Upper lobe of right lung (tissue), 1 donor: ENCODE results near the gene MAPK6. TPM values are rescaled to one million over a fixed set of nuclear protein-coding genes. Genes with fewer than 3 reads are reported as not detected.

Source experiments
- ATAC-seq: fragments of 200-7000 bp; cut with Tn5 transposase; one replicate; pipeline ENCODE4 v1.9.1; 2020; ENCODE audit warnings: mild to moderate bottlenecking, moderate library complexity
- DNase-seq: peaks from one replicate; pipeline ENCODE4 v3.0.0-alpha.2; 2020
- H3K27ac ChIP-seq: fragments of 200-600 bp; one replicate; pipeline ENCODE4 v1.8.0; 2022
- H3K27me3 ChIP-seq: fragments of 200-600 bp; one replicate; pipeline ENCODE4 v1.8.0; 2022; ENCODE audit warnings: mild to moderate bottlenecking
- H3K36me3 ChIP-seq: fragments of 200-600 bp; one replicate; pipeline ENCODE4 v1.8.0; 2022
- H3K4me1 ChIP-seq: fragments of 200-600 bp; one replicate; pipeline ENCODE4 v1.8.0; 2022
- H3K4me3 ChIP-seq: fragments of 200-600 bp; one replicate; pipeline ENCODE4 v1.8.0; 2022; ENCODE audit warnings: mild to moderate bottlenecking
- H3K9me3 ChIP-seq: fragments of 200-600 bp; one replicate; pipeline ENCODE4 v1.8.0; 2022
- intact Hi-C: fragments of 100-400 bp; cut with DNase I; formaldehyde crosslinking; loops from one replicate; pipeline ENCODE4 v1.11.0; 2022
- long read RNA-seq: library from polyadenylated mRNA; unstranded; transcript quantifications from one replicate; pipeline ENCODE4 v2.0.0, GENCODE V29; 2021
- total RNA-seq: library from RNA; stranded (reverse); fragmentation: NEBNext Ultra II Directional; extraction: Animal tissue kit (Norgen Biotek cat#: 25700); gene quantifications from one replicate; pipeline ENCODE4 v1.2.1, GENCODE V29; 2021
- TF ChIP-seq, protein P1 (sequence below): fragments of 200-600 bp; IDR thresholded peaks from one replicate; pipeline ENCODE4 v1.8.0; 2022; ENCODE audit warnings: antibody characterized with exemption
- donor health status: DM: no; HTN: yes; CAD: no; lungs with severe emphysema.

MAPK6 gene
- 20.9 TPM for total RNA-seq
- long read RNA-seq, full-length matches to known transcripts, result 32 of 42 reads
- long read RNA-seq, partial matches to known transcripts, result 2 of 42 reads
- long read RNA-seq, other reads (novel, unspliced or antisense), result 8 of 42 reads

DNA sequence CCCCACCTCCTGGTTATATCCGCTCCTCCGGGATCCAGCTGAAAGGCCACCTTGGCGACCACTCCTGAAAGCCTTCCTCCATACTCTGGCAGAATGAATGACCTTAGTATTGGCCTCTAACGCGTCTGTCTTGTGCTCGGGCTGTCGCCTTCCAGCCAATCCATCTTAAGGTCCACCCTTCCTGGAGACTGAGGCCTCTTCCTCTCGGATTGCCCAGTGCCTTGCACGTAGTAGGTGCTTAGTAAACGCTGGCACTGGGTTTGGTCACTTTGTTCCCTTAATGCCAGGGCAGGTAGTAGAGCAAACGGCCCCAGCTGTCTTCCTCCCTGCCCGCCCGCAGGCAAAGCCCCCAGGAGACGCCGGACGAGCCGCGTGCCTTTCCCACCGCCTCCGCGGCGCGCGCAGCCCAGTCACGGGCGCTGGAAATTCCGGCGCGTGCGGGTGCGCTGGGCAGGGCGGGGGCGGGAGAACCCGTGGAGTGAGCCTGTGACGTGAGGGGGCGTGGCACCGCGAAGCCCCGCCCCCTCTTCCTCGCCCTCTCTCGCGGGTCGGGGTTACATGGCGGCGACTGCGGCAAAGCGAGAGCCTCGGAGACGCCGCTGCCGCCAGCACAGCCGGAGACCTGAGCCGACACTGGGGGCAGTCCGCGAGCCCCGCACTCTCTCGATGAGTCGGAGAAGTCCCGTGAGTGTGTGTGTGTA is at the start of gene MAPK6:
MAPK6 (plus strand) TSS at position 527 of the 701 bp plus-strand sequence. CDS start 27,242 bp downstream, outside the sequence.
- Histone ChIP-seq H3K4me3 (peak within 1 kb of the TSS; percentile 63), H3K9me3 (no peaks in the 10 kb centered on the region), H3K27ac (peak within 1 kb of the TSS; percentile 91), H3K27me3 (no peaks in the 10 kb centered on the region), H3K36me3 (no peaks in the 10 kb centered on the region), H3K4me1 (peaks cover 28% of the 10 kb centered on the region)
- peak; percentile 97 for DNase-seq
- TF ChIP-seq, protein P1, sequence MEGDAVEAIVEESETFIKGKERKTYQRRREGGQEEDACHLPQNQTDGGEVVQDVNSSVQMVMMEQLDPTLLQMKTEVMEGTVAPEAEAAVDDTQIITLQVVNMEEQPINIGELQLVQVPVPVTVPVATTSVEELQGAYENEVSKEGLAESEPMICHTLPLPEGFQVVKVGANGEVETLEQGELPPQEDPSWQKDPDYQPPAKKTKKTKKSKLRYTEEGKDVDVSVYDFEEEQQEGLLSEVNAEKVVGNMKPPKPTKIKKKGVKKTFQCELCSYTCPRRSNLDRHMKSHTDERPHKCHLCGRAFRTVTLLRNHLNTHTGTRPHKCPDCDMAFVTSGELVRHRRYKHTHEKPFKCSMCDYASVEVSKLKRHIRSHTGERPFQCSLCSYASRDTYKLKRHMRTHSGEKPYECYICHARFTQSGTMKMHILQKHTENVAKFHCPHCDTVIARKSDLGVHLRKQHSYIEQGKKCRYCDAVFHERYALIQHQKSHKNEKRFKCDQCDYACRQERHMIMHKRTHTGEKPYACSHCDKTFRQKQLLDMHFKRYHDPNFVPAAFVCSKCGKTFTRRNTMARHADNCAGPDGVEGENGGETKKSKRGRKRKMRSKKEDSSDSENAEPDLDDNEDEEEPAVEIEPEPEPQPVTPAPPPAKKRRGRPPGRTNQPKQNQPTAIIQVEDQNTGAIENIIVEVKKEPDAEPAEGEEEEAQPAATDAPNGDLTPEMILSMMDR, result no peak
- ATAC-seq, result peak; percentile 95
- intact Hi-C loops, result no loop called here

DNA sequence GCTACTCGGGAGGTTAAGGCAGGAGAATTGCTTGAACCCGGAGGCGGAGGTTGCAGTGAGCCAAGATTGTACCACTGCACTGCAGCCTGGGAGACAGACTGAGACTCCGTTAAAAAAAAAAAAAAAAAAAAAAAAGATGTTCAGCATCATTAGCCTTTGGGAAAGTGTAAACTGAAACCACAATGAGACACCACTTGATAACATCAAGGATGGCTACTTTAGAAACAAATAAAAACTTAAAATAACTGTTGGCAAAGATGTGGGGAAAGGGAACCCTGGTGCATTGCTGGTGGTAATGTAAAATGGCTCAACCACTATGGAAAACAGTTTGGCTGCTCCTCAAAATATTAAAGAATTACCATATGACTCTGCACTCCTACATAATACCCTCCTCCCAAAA is 49.3 kb upstream of the MAPK6 start:
- Histone ChIP-seq H3K36me3 (no peaks in the 10 kb centered on the region), H3K27ac (peak overlapping the region; percentile 12), H3K9me3 (peaks cover 9% of the 10 kb centered on the region), H3K27me3 (no peaks in the 10 kb centered on the region), H3K4me3 (no peak overlapping the region), H3K4me1 (peaks cover 20% of the 10 kb centered on the region)
- TF ChIP-seq, protein P1, result no peak
- intact Hi-C loops, result no loop called here
- no peak for ATAC-seq
- no peak for DNase-seq

DNA sequence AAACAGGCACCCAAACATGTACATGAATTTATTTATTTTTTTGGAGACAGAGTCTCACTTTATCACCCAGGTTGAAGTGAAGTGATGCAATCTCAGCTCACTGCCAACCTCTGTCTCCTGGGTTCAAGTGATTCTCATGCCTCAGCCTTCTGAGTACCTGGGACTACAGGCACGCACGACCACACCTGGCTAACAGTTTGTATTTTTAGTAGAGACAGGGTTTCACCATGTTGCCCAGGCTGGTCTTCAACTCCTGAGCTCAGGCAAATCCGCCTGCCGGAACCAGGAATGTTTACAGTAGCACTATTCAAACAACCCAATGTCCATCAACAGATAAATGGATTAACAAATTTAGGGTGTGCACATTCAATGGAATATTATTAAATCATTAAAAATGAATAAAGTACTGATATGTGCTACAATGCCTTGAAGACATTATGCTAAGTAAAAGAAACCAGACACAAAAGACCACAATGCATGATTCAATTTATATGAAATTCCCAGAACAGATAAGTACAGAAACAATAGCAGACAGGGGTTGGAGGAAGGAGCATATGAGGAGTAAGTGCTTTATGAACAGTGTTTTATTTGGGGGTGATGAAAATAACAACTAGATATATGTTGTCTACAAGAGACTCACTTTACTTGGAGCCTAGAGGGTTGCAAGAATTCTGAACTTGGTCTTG is 48.7 kb upstream of the MAPK6 start:
- Histone ChIP-seq H3K27me3 (no peaks in the 10 kb centered on the region), H3K36me3 (no peaks in the 10 kb centered on the region), H3K4me3 (peak overlapping the region; percentile 90), H3K27ac (peak overlapping the region; percentile 89), H3K4me1 (peaks cover 20% of the 10 kb centered on the region), H3K9me3 (peaks cover 9% of the 10 kb centered on the region)
- no peak for DNase-seq
- TF ChIP-seq, protein P1, result no peak
- no peak for ATAC-seq
- intact Hi-C loops, result no loop called here

DNA sequence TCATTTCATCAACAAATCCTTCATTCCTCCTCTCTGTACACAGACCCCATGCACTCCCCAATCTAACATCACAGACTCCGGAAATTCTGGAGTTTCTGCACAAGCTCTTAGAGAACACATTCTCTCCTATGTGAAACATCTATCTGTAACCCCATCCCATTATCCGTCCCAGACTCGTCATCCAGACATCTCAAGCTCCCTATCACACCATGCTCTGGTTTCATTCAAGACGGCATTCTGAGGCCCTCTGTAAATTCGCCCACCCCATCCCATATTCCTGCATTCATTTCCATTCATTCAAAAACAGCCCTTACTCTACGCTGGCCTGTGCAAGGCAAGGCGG is 48.0 kb upstream of the MAPK6 start:
- TF ChIP-seq, protein P1, result no peak
- DNase-seq, result no peak
- peaks cover 20% of the 10 kb centered on the region for H3K4me1 ChIP-seq
- ATAC-seq, result no peak
- H3K27ac ChIP-seq, result peak overlapping the region; percentile 89
- intact Hi-C loops, result no loop called here
- peaks cover 9% of the 10 kb centered on the region for H3K9me3 ChIP-seq
- peak overlapping the region; percentile 90 for H3K4me3 ChIP-seq
- no peaks in the 10 kb centered on the region for H3K36me3 ChIP-seq
- no peaks in the 10 kb centered on the region for H3K27me3 ChIP-seq

DNA sequence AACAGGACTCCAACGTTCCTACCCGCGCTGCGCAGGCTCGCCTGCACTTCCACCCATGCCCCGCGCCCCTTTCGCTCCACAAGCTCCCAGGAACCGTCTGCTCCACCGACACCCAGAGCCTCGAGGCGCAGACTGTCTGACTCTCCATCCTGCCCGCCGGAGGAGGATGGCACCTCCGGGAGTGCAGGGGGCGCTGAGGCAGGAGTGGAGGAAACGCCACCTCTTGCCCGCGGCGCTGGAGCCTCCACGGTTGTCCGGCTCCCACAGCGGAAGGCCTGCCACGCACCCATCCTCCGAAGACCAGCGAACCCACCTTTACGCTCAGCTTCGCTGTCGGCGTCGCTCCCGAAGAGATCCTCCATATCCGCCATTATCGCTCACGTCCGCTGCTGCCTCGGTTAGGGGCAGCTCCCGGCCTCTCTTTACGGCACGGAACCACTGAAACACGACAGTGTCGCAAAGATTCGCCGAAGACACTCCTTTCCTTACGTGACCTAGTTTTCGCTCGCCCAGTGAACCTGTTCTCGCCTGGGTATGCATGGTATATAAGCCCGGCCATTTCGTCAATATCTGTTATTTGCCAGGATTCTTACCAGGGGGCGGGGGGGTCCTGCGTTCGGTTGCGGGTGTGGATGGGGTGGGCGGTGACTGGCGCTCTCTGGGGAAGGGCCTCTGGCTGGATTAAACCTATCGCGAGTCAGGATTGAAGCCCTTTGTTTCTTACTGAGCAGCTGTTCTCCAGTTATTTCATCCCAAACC is 47.5 kb upstream of the MAPK6 start, which contains the start of gene LEO1:
LEO1 (minus strand) TSS at position 404 of the 759 bp plus-strand sequence; CDS start at position 371, 33 bp downstream.
- intact Hi-C loops, result no loop called here
- no peaks in the 10 kb centered on the region for H3K36me3 ChIP-seq
- peak within 1 kb of the TSS; percentile 90 for H3K4me3 ChIP-seq
- peak within 1 kb of the TSS; percentile 89 for H3K27ac ChIP-seq
- H3K4me1 ChIP-seq, result peaks cover 20% of the 10 kb centered on the region
- peak; percentile 90 for DNase-seq
- no peaks in the 10 kb centered on the region for H3K27me3 ChIP-seq
- H3K9me3 ChIP-seq, result peaks cover 9% of the 10 kb centered on the region
- peak; percentile 99 for ATAC-seq
- TF ChIP-seq, protein P1, result peak; percentile 46
